Upper lobe of left lung (tissue), 6 donors: ENCODE measurements around the gene OSBPL5. TPM values are rescaled to one million over a fixed set of nuclear protein-coding genes. Genes with fewer than 3 reads are reported as not detected.

Source experiments
- ATAC-seq, 2 donors: fragments of 200-7000 bp; cut with Tn5 transposase; one replicate each; pipeline ENCODE4 v1.9.1; 2022; ENCODE audit warnings: mild to moderate bottlenecking in 2 of 2, moderate library complexity in 2 of 2; ENCODE audit not compliant: low FRiP score in 2 of 2
- DNase-seq, 2 donors: peaks; one replicate each; pipeline ENCODE4 v3.0.0-alpha.2; 2019 to 2020
- H3K27ac ChIP-seq, 4 donors: fragments of 200-600 bp; sonication (generic); one replicate each; pipeline ENCODE4 v1.5.1; 2016 to 2019
- H3K27me3 ChIP-seq, 4 donors: fragments of 200-600 bp; sonication (generic); one replicate each; pipeline ENCODE4 v1.5.1; 2017 to 2019
- H3K36me3 ChIP-seq, 4 donors: fragments of 200-600 bp; sonication (generic); one replicate each; pipeline ENCODE4 v1.5.1; 2016 to 2019
- H3K4me1 ChIP-seq, 4 donors: fragments of 200-600 bp; sonication (generic); one replicate each; pipeline ENCODE4 v1.5.1; 2018 to 2019
- H3K4me3 ChIP-seq, 4 donors: fragments of 200-600 bp; sonication (generic); one replicate each; pipeline ENCODE4 v1.5.1; 2017 to 2019; ENCODE audit warnings: mild to moderate bottlenecking in 2 of 4, moderate library complexity in 1 of 4
- H3K9me3 ChIP-seq, 4 donors: fragments of 200-600 bp; sonication (generic); one replicate each; pipeline ENCODE4 v1.5.1; 2018 to 2019
- EP300 ChIP-seq, 4 donors: sonication (generic); formaldehyde crosslinking; IDR thresholded peaks; one replicate each; pipeline ENCODE4 v1.5.1; 2017; ENCODE audit warnings: antibody characterized with exemption in 4 of 4, control low read depth in 2 of 4
- POLR2A ChIP-seq, 4 donors: fragments of 450-650 bp; IDR thresholded peaks; one replicate each; pipeline ENCODE4 v1.5.1; 2016 to 2017; ENCODE audit warnings: antibody characterized with exemption in 4 of 4, mild to moderate bottlenecking in 2 of 4
- POLR2AphosphoS5 ChIP-seq, 2 donors: sonication (generic); formaldehyde crosslinking; IDR thresholded peaks; one replicate each; pipeline ENCODE4 v1.5.1; 2017; ENCODE audit warnings: antibody characterized with exemption in 2 of 2
- WGBS, 2 donors: methylation state at CpG; one replicate each; pipeline ENCODE4 v1.1.5; 2017 to 2018; 5-methylcytosine and 5-hydroxymethylcytosine counted together
- small RNA-seq, 4 donors: library from RNA; depleted of rRNA; stranded (forward); fragments of <200 nt; gene quantifications; one replicate each; pipeline ENCODE3, GENCODE V24; 2016
- total RNA-seq, 6 donors: library from RNA; depleted of rRNA in 4 of 6; stranded (reverse); fragments of >200 nt in 4 of 6; gene quantifications; one replicate each; pipeline versions ENCODE4 v1.1.0 to v1.2.1, GENCODE V29; 2016 to 2021
- TF ChIP-seq, protein P1 (sequence below), 6 experiments: fragments of 450-650 bp in 4 of 6; fragments of 200-600 bp in 2 of 6; sonication (generic) in 2 of 6; IDR thresholded peaks; one replicate each; pipeline ENCODE4 v1.5.1; 2016 to 2019; ENCODE audit warnings: antibody characterized with exemption in 6 of 6
- donor health status: DM: no; HTN: no; CAD: no; lungs with moderate emphysema.
- donor health status: DM: no; HTN: yes; CAD: no; lungs with severe emphysema.

The OSBPL5 gene
- total RNA-seq, 6 donors from 2014 or later = 23.4 to 66.9 (median 48.3) TPM

DNA sequence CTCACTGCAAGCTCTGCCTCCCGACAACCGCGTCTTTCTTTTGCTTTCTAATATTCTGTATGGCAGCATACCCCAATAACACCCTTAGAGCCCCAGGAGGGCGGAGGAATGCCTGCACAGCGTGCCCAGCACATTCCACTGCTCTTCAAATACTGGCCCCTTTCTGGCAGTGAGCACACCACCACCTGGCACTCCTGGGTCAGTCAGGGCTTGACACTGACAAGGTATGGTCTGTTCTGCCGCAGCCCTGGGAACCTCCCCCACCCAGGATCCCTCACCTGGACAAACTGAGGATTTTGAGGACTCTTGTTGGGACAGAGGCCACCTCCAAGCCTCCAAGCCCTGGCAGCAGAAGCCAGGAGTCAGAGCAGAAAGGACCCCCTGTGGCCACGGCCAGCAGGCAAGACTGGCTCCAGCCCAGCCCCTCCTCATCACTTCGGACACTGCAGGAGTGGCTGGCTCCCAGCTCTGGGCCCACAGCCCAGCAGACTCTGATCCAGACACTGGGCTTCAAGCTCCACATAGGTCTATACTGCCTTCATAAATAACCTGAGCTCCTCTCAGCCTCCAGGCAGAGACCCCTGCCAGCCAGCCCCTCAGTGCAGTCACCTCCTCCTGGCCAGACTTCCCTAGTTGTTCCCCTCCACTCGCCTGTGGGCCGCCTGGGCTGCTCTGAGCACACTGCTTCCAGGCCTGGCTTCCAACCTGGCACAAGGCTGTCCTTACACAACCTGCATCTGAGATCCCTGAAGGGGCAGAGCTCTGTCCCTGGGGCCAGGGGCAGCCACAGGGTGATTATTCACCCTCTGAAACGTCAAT is 122.4 kb downstream of the OSBPL5 start:
- TF ChIP-seq, protein P1, sequence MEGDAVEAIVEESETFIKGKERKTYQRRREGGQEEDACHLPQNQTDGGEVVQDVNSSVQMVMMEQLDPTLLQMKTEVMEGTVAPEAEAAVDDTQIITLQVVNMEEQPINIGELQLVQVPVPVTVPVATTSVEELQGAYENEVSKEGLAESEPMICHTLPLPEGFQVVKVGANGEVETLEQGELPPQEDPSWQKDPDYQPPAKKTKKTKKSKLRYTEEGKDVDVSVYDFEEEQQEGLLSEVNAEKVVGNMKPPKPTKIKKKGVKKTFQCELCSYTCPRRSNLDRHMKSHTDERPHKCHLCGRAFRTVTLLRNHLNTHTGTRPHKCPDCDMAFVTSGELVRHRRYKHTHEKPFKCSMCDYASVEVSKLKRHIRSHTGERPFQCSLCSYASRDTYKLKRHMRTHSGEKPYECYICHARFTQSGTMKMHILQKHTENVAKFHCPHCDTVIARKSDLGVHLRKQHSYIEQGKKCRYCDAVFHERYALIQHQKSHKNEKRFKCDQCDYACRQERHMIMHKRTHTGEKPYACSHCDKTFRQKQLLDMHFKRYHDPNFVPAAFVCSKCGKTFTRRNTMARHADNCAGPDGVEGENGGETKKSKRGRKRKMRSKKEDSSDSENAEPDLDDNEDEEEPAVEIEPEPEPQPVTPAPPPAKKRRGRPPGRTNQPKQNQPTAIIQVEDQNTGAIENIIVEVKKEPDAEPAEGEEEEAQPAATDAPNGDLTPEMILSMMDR (IDR thresholded peaks at IDR 0.05) = no peak
- TF ChIP-seq POLR2A (IDR thresholded peaks at IDR 0.05) (no peak), EP300 (IDR thresholded peaks at IDR 0.05) (no peak), POLR2AphosphoS5 (IDR thresholded peaks at IDR 0.05) (no peak)
- Histone ChIP-seq H3K27ac (peak overlapping the region in 2 of 4 donors; percentile 10 to 49), H3K4me3 (no peak overlapping the region), H3K4me1 (peaks cover 0 to 16% (median 4%) of the 10 kb centered on the region in 4 donors), H3K36me3 (peaks cover 8 to 83% (median 52%) of the 10 kb centered on the region in 4 donors), H3K9me3 (no peaks in the 10 kb centered on the region), H3K27me3 (no peaks in the 10 kb centered on the region)
- WGBS, 2 donors = 71 to 90% methylated on average over 6 to 10 of the region's 11 CpGs
- DNase-seq (no peak), ATAC-seq (no peak)

DNA sequence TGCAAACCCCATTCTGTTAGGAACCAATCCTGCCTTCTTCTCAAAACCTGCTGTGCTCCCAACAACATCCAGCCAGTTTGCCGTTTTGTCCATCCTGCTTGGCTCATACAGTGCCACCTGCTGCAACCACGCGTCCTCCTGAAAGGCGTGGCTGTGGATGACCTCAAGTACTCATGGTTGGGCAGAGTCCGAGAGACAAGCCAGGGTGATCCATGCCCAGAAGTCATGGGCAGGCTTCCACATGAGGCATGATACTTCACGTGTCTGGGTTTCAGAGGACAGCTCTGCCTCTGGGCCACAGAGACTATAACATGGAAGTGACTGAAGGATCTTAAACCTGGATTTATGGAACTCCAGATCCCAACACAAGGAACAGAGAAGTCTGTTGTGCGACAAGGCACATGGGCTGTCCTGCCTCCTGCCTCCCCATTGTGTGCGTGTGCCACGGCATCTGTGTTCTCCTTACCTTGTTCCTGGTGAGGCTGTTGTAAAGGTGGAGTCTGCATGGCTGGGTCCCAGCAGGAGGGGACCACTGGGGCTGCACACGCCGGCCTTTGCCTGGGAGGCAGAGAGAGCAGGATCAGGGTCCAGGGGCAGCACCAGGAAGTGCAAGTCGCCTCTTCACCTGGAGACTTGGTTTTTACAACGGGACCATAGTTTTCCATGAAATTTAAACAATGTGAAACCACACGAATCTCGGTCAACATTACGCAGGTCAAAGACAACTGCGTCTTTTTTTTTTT is 123.2 kb downstream of the OSBPL5 start:
- Histone ChIP-seq H3K4me1 (peaks cover 0 to 16% (median 8%) of the 10 kb centered on the region in 4 donors), H3K4me3 (no peak overlapping the region), H3K9me3 (no peaks in the 10 kb centered on the region), H3K36me3 (peaks cover 11 to 85% (median 54%) of the 10 kb centered on the region in 4 donors), H3K27me3 (no peaks in the 10 kb centered on the region), H3K27ac (no peak overlapping the region)
- no peak for DNase-seq
- ATAC-seq = no peak
- WGBS, 2 donors = 84 to 93% methylated on average over 9 to 17 of the region's 17 CpGs
- TF ChIP-seq EP300 (IDR thresholded peaks at IDR 0.05) = no peak
- TF ChIP-seq POLR2AphosphoS5 (IDR thresholded peaks at IDR 0.05) = no peak
- TF ChIP-seq, protein P1 (IDR thresholded peaks at IDR 0.05) = no peak
- TF ChIP-seq POLR2A (IDR thresholded peaks at IDR 0.05) = no peak

GRCh38 chr11:3040881-3041280 is 124.2 kb downstream of the OSBPL5 start:
- Histone ChIP-seq H3K9me3 (no peaks in the 10 kb centered on the region), H3K4me1 (peaks cover 0 to 20% (median 11%) of the 10 kb centered on the region in 4 donors), H3K4me3 (no peak overlapping the region), H3K27ac (no peak overlapping the region), H3K36me3 (peaks cover 11 to 88% (median 59%) of the 10 kb centered on the region in 4 donors), H3K27me3 (no peaks in the 10 kb centered on the region)
- DNase-seq (no peak), ATAC-seq (no peak)
- TF ChIP-seq EP300 (IDR thresholded peaks at IDR 0.05) (no peak), POLR2AphosphoS5 (IDR thresholded peaks at IDR 0.05) (no peak), POLR2A (IDR thresholded peaks at IDR 0.05) (no peak)
- TF ChIP-seq, protein P1 (IDR thresholded peaks at IDR 0.05) = no peak
- 92 to 93% methylated on average over 9 of the region's 9 CpGs for WGBS, 2 donors

GRCh38 chr11:3037945-3038271 is 127.2 kb downstream of the OSBPL5 start:
- WGBS, 2 donors = 82 to 86% methylated on average over 9 to 12 of the region's 12 CpGs
- ATAC-seq (no peak), DNase-seq (no peak)
- no peaks in the 10 kb centered on the region for H3K27me3 ChIP-seq
- peaks cover 0 to 20% (median 3%) of the 10 kb centered on the region in 4 donors for H3K4me1 ChIP-seq
- TF ChIP-seq EP300 (IDR thresholded peaks at IDR 0.05) (no peak), POLR2AphosphoS5 (IDR thresholded peaks at IDR 0.05) (no peak), POLR2A (IDR thresholded peaks at IDR 0.05) (no peak)
- TF ChIP-seq, protein P1 (IDR thresholded peaks at IDR 0.05) = no peak
- peak overlapping the region in 1 of 4 donors; percentile 28 for H3K27ac ChIP-seq
- no peaks in the 10 kb centered on the region for H3K9me3 ChIP-seq
- peaks cover 11 to 92% (median 61%) of the 10 kb centered on the region in 4 donors for H3K36me3 ChIP-seq
- H3K4me3 ChIP-seq = no peak overlapping the region

Small RNA genes lying within 50 kb of the gene (small RNA-seq; reads per million reads assigned to genes)
- gene RNU1-91P = 0 reads per million in 4 donors

Other genes starting within 250 kb of the OSBPL5 start
- 10 to 100 TPM in 4 of 6 donors, 1 to 10 TPM in 1, not detected in 1; 8.6 to 38.9 (median 21.0) TPM for gene PHLDA2, start 235.9 kb downstream of the OSBPL5 start, total RNA-seq
- gene NAP1L4, start 173.0 kb downstream of the OSBPL5 start, total RNA-seq = 100 to 1,000 TPM in 3 of 6 donors, 10 to 100 TPM in 3; 81.1 to 194 (median 103) TPM
- 10 to 100 TPM; 28.9 to 54.1 (median 43.0) TPM for gene CARS1, start 107.9 kb downstream of the OSBPL5 start, total RNA-seq
- gene MRGPRG, start 53.5 kb upstream of the OSBPL5 start, total RNA-seq = not detected
- gene MRGPRE, start 67.1 kb upstream of the OSBPL5 start, total RNA-seq = under 1 TPM in 1 of 6 donors, not detected in 5; 0.26 TPM
- gene ZNF195, start 213.8 kb upstream of the OSBPL5 start, total RNA-seq = 10 to 100 TPM; 15.7 to 24.1 (median 18.7) TPM